Mesenchymal stem cell (in vitro differentiated cells and primary cell): ENCODE measurements around the gene DOK5.

Source experiments
- DNase-seq: peaks from one replicate; pipeline ENCODE4 v3.0.0-alpha.2; 2013
- H2AFZ ChIP-seq: one replicate; pipeline ENCODE4 v1.6.1; 2013; ENCODE audit warnings: low read depth, mild to moderate bottlenecking, control low read depth, inconsistent platforms, low read length, moderate library complexity
- H2AK5ac ChIP-seq: 2 replicates; pipeline ENCODE4 v1.6.1; 2013; ENCODE audit warnings: low read length, moderate library complexity, mild to moderate bottlenecking, inconsistent platforms; ENCODE audit not compliant: severe bottlenecking
- H2BK120ac ChIP-seq: one replicate; pipeline ENCODE4 v1.6.1; 2013; ENCODE audit warnings: low read depth, mild to moderate bottlenecking, inconsistent platforms, low read length, moderate library complexity
- H2BK12ac ChIP-seq, 2 experiments: one replicate each; pipeline ENCODE4 v1.6.1; 2013; ENCODE audit warnings: inconsistent platforms in 2 of 2, low read length in 2 of 2, mild to moderate bottlenecking in 2 of 2, moderate library complexity in 2 of 2, control low read depth in 1 of 2
- H2BK15ac ChIP-seq: one replicate; pipeline ENCODE4 v1.6.1; 2013; ENCODE audit warnings: mild to moderate bottlenecking, low read depth, inconsistent platforms; ENCODE audit not compliant: poor library complexity, severe bottlenecking
- H2BK5ac ChIP-seq: 2 replicates; pipeline ENCODE4 v1.6.1; 2013; ENCODE audit warnings: low read depth, mild to moderate bottlenecking, low read length, control low read depth, inconsistent platforms; ENCODE audit not compliant: poor library complexity, severe bottlenecking
- H3K14ac ChIP-seq, 2 experiments: one replicate each; pipeline ENCODE4 v1.6.1; 2013; ENCODE audit warnings: inconsistent platforms in 2 of 2, low read length in 2 of 2, control low read depth in 1 of 2, mild to moderate bottlenecking in 1 of 2, moderate library complexity in 1 of 2
- H3K18ac ChIP-seq, 2 experiments: one replicate each; pipeline ENCODE4 v1.6.1; 2013; ENCODE audit warnings: inconsistent platforms in 2 of 2, low read length in 2 of 2, control low read depth in 1 of 2, low read depth in 1 of 2, mild to moderate bottlenecking in 1 of 2
- H3K23ac ChIP-seq, 2 experiments: one replicate each; pipeline ENCODE4 v1.6.1; 2013; ENCODE audit warnings: inconsistent platforms in 2 of 2, low read length in 2 of 2, mild to moderate bottlenecking in 2 of 2, moderate library complexity in 2 of 2, control low read depth in 1 of 2
- H3K27ac ChIP-seq: 2 replicates; pipeline ENCODE4 v1.5.1; 2013; ENCODE audit warnings: mild to moderate bottlenecking, moderate library complexity, low read length, control low read depth, inconsistent platforms; ENCODE audit not compliant: poor library complexity, severe bottlenecking
- H3K27me3 ChIP-seq, 2 experiments: 2 replicates each; pipeline versions ENCODE4 v1.6.1 to v1.7.0; 2013; ENCODE audit warnings: low read length in 2 of 2, mild to moderate bottlenecking in 2 of 2, moderate library complexity in 2 of 2, control low read depth in 1 of 2, inconsistent platforms in 1 of 2; ENCODE audit not compliant: control insufficient read depth in 1 of 2, insufficient read depth in 1 of 2
- H3K36me3 ChIP-seq, 2 experiments: 2 replicates each; pipeline versions ENCODE4 v1.6.1 to v1.7.0; 2013; ENCODE audit warnings: low read length in 2 of 2, control low read depth in 1 of 2, inconsistent platforms in 1 of 2, low read depth in 1 of 2, mild to moderate bottlenecking in 1 of 2; ENCODE audit not compliant: insufficient read depth in 2 of 2, control insufficient read depth in 1 of 2
- H3K4ac ChIP-seq, 2 experiments: one replicate each; pipeline ENCODE4 v1.6.1; 2013; ENCODE audit warnings: inconsistent platforms in 2 of 2, low read length in 2 of 2, mild to moderate bottlenecking in 2 of 2, moderate library complexity in 2 of 2, control low read depth in 1 of 2, low read depth in 1 of 2
- H3K4me1 ChIP-seq: 2 replicates; pipeline ENCODE4 v1.6.1; 2013; ENCODE audit warnings: low read depth, low read length, control low read depth; ENCODE audit not compliant: control insufficient read depth, insufficient read depth
- H3K4me2 ChIP-seq: 2 replicates; pipeline ENCODE4 v1.6.1; 2013; ENCODE audit warnings: low read length, mild to moderate bottlenecking, inconsistent platforms; ENCODE audit not compliant: poor library complexity, severe bottlenecking
- H3K4me3 ChIP-seq, 2 experiments: 2 replicates each; pipeline versions ENCODE4 v1.5.1 to v1.7.0; 2013; ENCODE audit warnings: low read length in 2 of 2, mild to moderate bottlenecking in 2 of 2, control low read depth in 1 of 2, low read depth in 1 of 2; ENCODE audit not compliant: insufficient read depth in 1 of 2
- H3K79me1 ChIP-seq: replicated peaks from 2 replicates; pipeline ENCODE4 v1.6.1; 2013; ENCODE audit warnings: mild to moderate bottlenecking, control low read depth, low read length, inconsistent platforms; ENCODE audit not compliant: poor library complexity, severe bottlenecking
- H3K9ac ChIP-seq: 2 replicates; pipeline ENCODE4 v1.7.0; 2013; ENCODE audit warnings: mild to moderate bottlenecking, low read length, moderate library complexity
- H3K9me3 ChIP-seq: 2 replicates; pipeline ENCODE4 v1.7.0; 2013; ENCODE audit warnings: mild to moderate bottlenecking, low read length; ENCODE audit not compliant: control insufficient read depth
- H4K8ac ChIP-seq: one replicate; pipeline ENCODE4 v1.6.1; 2013; ENCODE audit warnings: inconsistent platforms, mild to moderate bottlenecking, low read length, moderate library complexity
- H4K91ac ChIP-seq: one replicate; pipeline ENCODE4 v1.6.1; 2013; ENCODE audit warnings: mild to moderate bottlenecking, low read length, inconsistent platforms
- WGBS: methylation state at CpG from one replicate; pipeline ENCODE4 v1.1.7; 2013; ENCODE audit warnings: mixed read lengths; 5-methylcytosine and 5-hydroxymethylcytosine counted together

DOK5 gene

GRCh38 chr20:54524849-54525248 is 49.5 kb downstream of the DOK5 start:
- Histone ChIP-seq H4K8ac (no peak overlapping the region), H3K4me1 (no peaks in the 10 kb centered on the region), H3K9ac (no peak overlapping the region), H2BK12ac (no peak overlapping the region), H3K23ac (no peak overlapping the region), H2BK15ac (no peak overlapping the region), H3K27ac (no peak overlapping the region), H4K91ac (no peak overlapping the region), H3K36me3 (no peaks in the 10 kb centered on the region), H3K79me1 (no peaks in the 10 kb centered on the region), H3K4me2 (no peak overlapping the region), H2AFZ (no peak overlapping the region), H3K9me3 (no peaks in the 10 kb centered on the region), H3K4ac (no peak overlapping the region), H3K4me3 (no peak overlapping the region), H3K27me3 (no peaks in the 10 kb centered on the region), H3K18ac (no peak overlapping the region), H3K14ac (no peak overlapping the region), H2BK5ac (no peak overlapping the region), H2AK5ac (no peak overlapping the region), H2BK120ac (no peak overlapping the region)
- 69% methylated on average over 3 of the region's 3 CpGs for WGBS
- no peak for DNase-seq

- Histone ChIP-seq H3K4ac (no peak overlapping the region), H3K4me2 (no peak overlapping the region), H3K27me3 (no peaks in the 10 kb centered on the region), H4K8ac (no peak overlapping the region), H3K9me3 (peaks cover 9% of the 10 kb centered on the region), H2BK15ac (no peak overlapping the region), H3K9ac (no peak overlapping the region), H2AFZ (no peak overlapping the region), H2BK12ac (no peak overlapping the region), H3K14ac (no peak overlapping the region), H2BK5ac (no peak overlapping the region), H2AK5ac (no peak overlapping the region), H3K18ac (no peak overlapping the region), H2BK120ac (no peak overlapping the region), H3K79me1 (no peaks in the 10 kb centered on the region), H3K27ac (no peak overlapping the region), H3K4me1 (no peaks in the 10 kb centered on the region), H4K91ac (no peak overlapping the region), H3K23ac (no peak overlapping the region), H3K4me3 (no peak overlapping the region), H3K36me3 (no peaks in the 10 kb centered on the region)
- WGBS: 39% methylated on average over 4 of the region's 5 CpGs
- DNase-seq: no peak
Measured at GRCh38 chr20:54525916-54526590, 50.7 kb downstream of the DOK5 start.

- no peak overlapping the region for H4K8ac ChIP-seq
- no peak overlapping the region for H2AFZ ChIP-seq
- no peak overlapping the region for H3K14ac ChIP-seq
- H3K36me3 ChIP-seq: no peaks in the 10 kb centered on the region
- no peak overlapping the region for H2BK5ac ChIP-seq
- no peak overlapping the region for H2BK15ac ChIP-seq
- DNase-seq: no peak
- WGBS: no CpG with 5 or more reads among the region's 1 CpG
- no peak overlapping the region for H3K4ac ChIP-seq
- H2BK120ac ChIP-seq: no peak overlapping the region
- H4K91ac ChIP-seq: no peak overlapping the region
- H3K23ac ChIP-seq: no peak overlapping the region
- no peaks in the 10 kb centered on the region for H3K27me3 ChIP-seq
- H3K4me2 ChIP-seq: no peak overlapping the region
- H3K27ac ChIP-seq: no peak overlapping the region
- H2AK5ac ChIP-seq: no peak overlapping the region
- H3K4me1 ChIP-seq: no peaks in the 10 kb centered on the region
- no peak overlapping the region for H2BK12ac ChIP-seq
- H3K9ac ChIP-seq: no peak overlapping the region
- H3K79me1 ChIP-seq: no peaks in the 10 kb centered on the region
- H3K9me3 ChIP-seq: peaks cover 11% of the 10 kb centered on the region
- H3K4me3 ChIP-seq: no peak overlapping the region
- no peak overlapping the region for H3K18ac ChIP-seq
Measured at GRCh38 chr20:54526801-54527200, 51.4 kb downstream of the DOK5 start.

- Histone ChIP-seq H3K23ac (no peak overlapping the region), H3K4me1 (no peaks in the 10 kb centered on the region), H2AFZ (no peak overlapping the region), H3K36me3 (no peaks in the 10 kb centered on the region), H3K4me2 (no peak overlapping the region), H3K14ac (no peak overlapping the region), H3K27me3 (no peaks in the 10 kb centered on the region), H3K4ac (no peak overlapping the region), H4K91ac (no peak overlapping the region), H3K9me3 (peaks cover 11% of the 10 kb centered on the region), H3K79me1 (no peaks in the 10 kb centered on the region), H3K18ac (no peak overlapping the region), H2BK12ac (no peak overlapping the region), H2BK5ac (no peak overlapping the region), H3K4me3 (no peak overlapping the region), H2AK5ac (no peak overlapping the region), H3K9ac (no peak overlapping the region), H2BK15ac (no peak overlapping the region), H2BK120ac (no peak overlapping the region), H3K27ac (no peak overlapping the region), H4K8ac (no peak overlapping the region)
- no peak for DNase-seq
- WGBS: 75% methylated on average over 3 of the region's 3 CpGs
Measured at GRCh38 chr20:54532573-54532972, 57.2 kb downstream of the DOK5 start.
